GM12878 (cell line): ENCODE data around the gene MAL. TPM values are rescaled to one million over a fixed set of nuclear protein-coding genes. Genes with fewer than 3 reads are reported as not detected.

Experiments
- ATAC-seq: fragments of 200-7000 bp; cut with Tn5 transposase; 3 replicates; pipeline ENCODE4 v1.9.1; 2020; ENCODE audit warnings: mild to moderate bottlenecking, moderate library complexity
- BruUV-seq: library from RNA; stranded (reverse); fragments of 400-500 nt; replicated peaks from 2 replicates; lab custom pipeline; 2021; lab: Mats Ljungman, UMichigan
- CTCF ChIA-PET: fragments of 300-600 bp; sonication (Branson Sonifier 250); formaldehyde crosslinking; extraction: SDS; loops from one replicate; lab custom pipeline; 2021; ENCODE audit warnings: inconsistent platforms; lab: Yijun Ruan, JAX
- POLR2A ChIA-PET: fragments of 350-600 bp; formaldehyde crosslinking; extraction: SDS; loops from one replicate; lab custom pipeline; 2021; ENCODE audit warnings: inconsistent platforms; lab: Charles Lee
- RAD21 ChIA-PET: fragments of 300-600 bp; sonication (Branson Sonifier 250); formaldehyde crosslinking; loops from one replicate; lab custom pipeline; 2023; ENCODE audit warnings: antibody characterized with exemption; ENCODE audit not compliant: unreplicated experiment; lab: Charles Lee
- SMC1A ChIA-PET: fragments of 300-600 bp; sonication (Branson Sonifier 250); formaldehyde crosslinking; loops from one replicate; lab custom pipeline; 2023; ENCODE audit not compliant: unreplicated experiment, uncharacterized antibody; lab: Charles Lee
- DNase-seq: peaks from one replicate; pipeline ENCODE4 v3.0.0-alpha.2; 2011; ENCODE audit warnings: low read depth, low spot score
- FAIRE-seq: peaks from 3 replicates; lab custom pipeline; 2011; peaks lifted over from hg19 to GRCh38; lab: Jason Lieb, UNC
- H2AFZ ChIP-seq: 2 replicates; pipeline ENCODE4 v1.6.0; 2011; ENCODE audit warnings: low read depth, low read length, control low read depth; ENCODE audit not compliant: control insufficient read depth
- H3K27ac ChIP-seq: 2 replicates; pipeline ENCODE4 v1.5.1; 2011; ENCODE audit warnings: control low read depth; ENCODE audit not compliant: control insufficient read depth, insufficient read depth
- H3K27me3 ChIP-seq, 2 experiments: replicated peaks in 1 of 2; 2 replicates each; pipeline versions ENCODE4 v1.6.0 to v1.6.1; 2011; ENCODE audit warnings: low read length in 1 of 2; ENCODE audit not compliant: control insufficient read depth in 2 of 2, insufficient read depth in 2 of 2
- H3K36me3 ChIP-seq, 2 experiments: 2 replicates each; pipeline ENCODE4 v1.5.1; 2011; ENCODE audit warnings: low read length in 1 of 2; ENCODE audit not compliant: control insufficient read depth in 2 of 2, insufficient read depth in 2 of 2
- H3K4me1 ChIP-seq: 2 replicates; pipeline ENCODE4 v1.6.1; 2011; ENCODE audit warnings: mild to moderate bottlenecking, low read length, moderate library complexity, mixed read lengths; ENCODE audit not compliant: control insufficient read depth, insufficient read depth
- H3K4me2 ChIP-seq: 2 replicates; pipeline ENCODE4 v1.6.0; 2011; ENCODE audit warnings: control low read depth; ENCODE audit not compliant: control insufficient read depth, insufficient read depth
- H3K4me3 ChIP-seq: fragments of 200-600 bp; sonication (generic); 2 replicates; pipeline ENCODE4 v1.5.1; 2016
- H3K79me2 ChIP-seq: 2 replicates; pipeline ENCODE4 v1.6.0; 2011; ENCODE audit warnings: low read length; ENCODE audit not compliant: control insufficient read depth, insufficient read depth
- H3K9ac ChIP-seq: 2 replicates; pipeline ENCODE4 v1.8.0; 2011; ENCODE audit warnings: low read length, control low read depth, mixed read lengths; ENCODE audit not compliant: control insufficient read depth, insufficient read depth
- H3K9me3 ChIP-seq: replicated peaks from 3 replicates; pipeline ENCODE4 v1.5.1; 2011; ENCODE audit warnings: mild to moderate bottlenecking, low read length; ENCODE audit not compliant: control insufficient read depth, insufficient read depth
- H4K20me1 ChIP-seq: 2 replicates; pipeline ENCODE4 v1.6.0; 2011; ENCODE audit not compliant: control insufficient read depth, insufficient read depth
- NR2C1 ChIP-seq: fragments of 450-650 bp; IDR thresholded peaks from 2 replicates; pipeline ENCODE4 v1.6.1; 2017; ENCODE audit warnings: antibody characterized with exemption, mild to moderate bottlenecking, moderate library complexity
- POU2F2 ChIP-seq: IDR thresholded peaks from 3 replicates; pipeline ENCODE4 v1.6.1; 2011; ENCODE audit warnings: low read depth, mild to moderate bottlenecking, low read length, borderline replicate concordance
- RB1 ChIP-seq: fragments of 450-650 bp; formaldehyde crosslinking; IDR thresholded peaks from 2 replicates; pipeline ENCODE4 v1.6.1; 2017; ENCODE audit warnings: mild to moderate bottlenecking, borderline replicate concordance
- TBL1XR1 ChIP-seq: IDR thresholded peaks from 2 replicates; pipeline ENCODE4 v1.6.1; 2012; ENCODE audit warnings: low read depth, low read length, improper control_type of control experiment
- ZNF207 ChIP-seq: fragments of 450-650 bp; IDR thresholded peaks from 2 replicates; pipeline ENCODE4 v1.6.1; 2014; ENCODE audit warnings: antibody characterized with exemption, mild to moderate bottlenecking, borderline replicate concordance
- WGBS: methylation state at CpG from one replicate; pipeline ENCODE4 v1.1.6; 2016; ENCODE audit warnings: low lambda C conversion rate; ENCODE audit not compliant: insufficient replicate concordance, insufficient coverage; ENCODE audit errors: missing lambda C conversion rate; 5-methylcytosine and 5-hydroxymethylcytosine counted together
- in situ Hi-C: fragments of 300-500 bp; cut with MboI; formaldehyde crosslinking; loops from 9 replicates; pipeline ENCODE4 v1.14.3; 2018; ENCODE audit warnings: mixed read lengths
- intact Hi-C: fragments of 100-400 bp; cut with micrococcal nuclease; formaldehyde crosslinking; loops from one replicate; pipeline ENCODE4 v1.14.2; 2022; ENCODE audit not compliant: unreplicated experiment
- polyA plus RNA-seq, 11 experiments: library from polyadenylated mRNA; depleted of rRNA in 4 of 11; unstranded in 6 of 11; stranded (reverse) in 5 of 11; fragments of >200 nt; fragmentation: Nextera tagmentation in 4 of 11; fragmentation: Illumina TruSeq in 1 of 11; extraction: Ambion mirVana in 4 of 11; extraction: Trizol in 1 of 11; gene quantifications; 1 replicate in 1 of 11; 2 replicates in 10 of 11; pipeline versions ENCODE4 v1.2.1 to v1.2.3, GENCODE V29; 2011 to 2016; ENCODE audit warnings: inconsistent platforms in 2 of 11, missing spikeins in 2 of 11, low read depth in 1 of 11
- total RNA-seq, 4 experiments: library from RNA; depleted of rRNA in 3 of 4; stranded (reverse); fragments of >200 nt in 3 of 4; fragmentation: Illumina TruSeq in 1 of 4; extraction: Trizol in 1 of 4; gene quantifications; 2 replicates each; pipeline versions ENCODE4 v1.2.1 to v1.2.3, GENCODE V29; 2013 to 2021
- TF ChIP-seq, protein P1 (sequence below): IDR thresholded peaks from 2 replicates; pipeline ENCODE4 v1.6.1; 2011; ENCODE audit warnings: borderline replicate concordance, low read depth, mild to moderate bottlenecking, moderate library complexity, mixed read lengths, low read length; ENCODE audit not compliant: insufficient read depth; ENCODE audit errors: extremely low read length

MAL gene
- total and polyA plus RNA-seq, 10 of the 15 experiments (the other 5 are each of a cell fraction or from before 2014, with no cell fraction given) = 1.3 to 4.5 (median 1.7) TPM

DNA sequence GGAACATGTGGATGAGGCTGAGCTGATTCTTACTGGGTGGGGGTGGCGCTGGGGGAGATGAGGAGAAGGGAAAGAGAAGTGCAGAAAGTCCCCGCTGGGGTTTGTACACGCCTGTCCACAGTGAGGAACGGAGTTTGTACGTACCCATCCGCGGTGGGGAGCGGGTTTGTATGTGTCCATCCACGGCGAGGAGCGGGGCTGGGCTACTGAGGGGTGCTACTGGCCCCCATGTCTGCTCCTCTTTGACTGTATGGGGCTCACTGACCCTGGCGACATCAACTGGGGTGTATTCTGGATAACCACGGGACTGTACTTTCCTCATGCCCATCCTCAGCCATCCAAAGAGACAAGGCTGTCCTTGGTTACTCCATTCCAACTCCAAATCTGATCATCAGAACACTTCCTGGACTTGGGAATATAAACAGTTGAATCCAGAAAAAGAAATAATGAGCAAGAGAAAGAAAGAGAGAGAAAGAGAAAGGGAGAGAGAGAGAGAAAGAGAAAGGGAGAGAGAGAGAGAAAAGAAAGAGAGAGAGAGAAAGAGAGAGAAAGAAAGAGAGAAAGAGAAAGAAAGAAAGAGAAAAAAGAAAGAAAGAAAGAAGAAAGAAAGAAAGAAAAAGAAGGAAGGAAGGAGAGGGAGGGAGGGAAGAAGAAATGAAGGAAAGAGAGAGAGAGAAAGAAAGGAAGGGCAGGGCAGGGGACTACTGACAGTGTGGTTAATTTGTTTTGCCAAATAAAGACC lies 21.0 kb downstream of the MAL start (continued):
- no peak for TF ChIP-seq RB1
- no peak for TF ChIP-seq TBL1XR1

DNA sequence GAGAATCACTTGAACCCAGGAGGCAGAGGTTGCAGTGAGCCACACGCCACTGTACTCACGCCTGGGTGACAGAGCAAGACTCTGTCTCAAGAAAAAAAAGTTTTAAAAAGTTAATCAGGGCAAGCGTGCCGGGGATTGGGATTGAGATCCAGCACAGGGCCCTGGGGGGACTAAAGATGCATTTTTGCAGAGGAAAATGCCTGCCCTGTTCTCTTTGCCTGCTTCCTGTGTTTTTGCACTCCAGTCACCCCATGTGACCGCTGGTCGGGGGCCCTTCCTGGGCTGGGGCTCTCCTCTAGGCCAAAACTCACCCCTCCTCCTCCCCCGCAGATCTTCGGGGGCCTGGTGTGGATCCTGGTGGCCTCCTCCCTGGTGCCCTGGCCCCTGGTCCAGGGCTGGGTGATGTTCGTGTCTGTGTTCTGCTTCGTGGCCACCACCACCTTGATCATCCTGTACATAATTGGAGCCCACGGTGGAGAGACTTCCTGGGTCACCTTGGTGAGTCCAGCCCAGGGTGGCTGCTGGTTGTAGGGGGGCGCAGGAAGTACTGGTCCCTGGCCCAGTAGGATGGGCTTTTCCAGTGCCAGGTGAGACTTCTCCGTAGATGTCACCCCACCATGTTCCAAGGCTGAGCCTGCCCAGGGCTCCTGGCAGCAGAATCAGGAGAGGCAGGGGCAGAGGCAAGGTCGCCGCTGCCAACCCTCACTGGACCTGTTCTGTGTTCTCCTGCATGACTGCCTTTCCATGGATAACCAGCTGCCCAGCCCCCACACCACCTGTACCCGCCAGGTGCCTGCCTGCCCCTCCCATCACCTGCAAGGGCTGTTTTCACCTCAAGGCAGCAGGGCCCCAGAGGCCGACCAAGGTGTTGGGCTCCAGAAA lies 22.4 kb downstream of the MAL start:
- ChIA-PET SMC1A (interaction anchor here (1.1 to 1.4 kb wide), 2 partner anchors 31 to 35 kb away, joined by 3 to 4 read pairs; no protein-coding TSS in a partner anchor), CTCF (interaction anchor here (0.8 to 1.9 kb wide), 3 partner anchors 15 to 31 kb away, joined by 4 to 6 read pairs (median 6); no protein-coding TSS in a partner anchor), RAD21 (interaction anchor here (0.7 to 1.3 kb wide), 2 partner anchors 25 to 37 kb away, joined by 3 to 5 read pairs; no protein-coding TSS in a partner anchor), POLR2A (interaction anchor here (1.1 kb wide), 1 partner anchor 8 kb away, joined by 3 read pairs; no protein-coding TSS in a partner anchor)
- Histone ChIP-seq H3K4me3 (no peak overlapping the region), H3K4me2 (no peak overlapping the region), H3K79me2 (no peaks in the 10 kb centered on the region), H3K4me1 (peaks cover 50% of the 10 kb centered on the region), H2AFZ (peak overlapping the region; percentile 65), H3K27me3 (no peaks in the 10 kb centered on the region), H3K27ac (0 out of 2 replicates have a peak overlapping the region, but pooled peaks have one; percentile 18), H4K20me1 (no peaks in the 10 kb centered on the region), H3K9me3 (no peaks in the 10 kb centered on the region), H3K36me3 (no peaks in the 10 kb centered on the region), H3K9ac (no peak overlapping the region; the same call in 1 of the 2 replicates)
- 38% methylated on average over 17 of the region's 17 CpGs for WGBS
- ATAC-seq = no peak
- FAIRE-seq = no peak
- intact Hi-C loops = no loop called here
- DNase-seq = no peak
- in situ Hi-C loops = no loop called here
- TF ChIP-seq, protein P1, sequence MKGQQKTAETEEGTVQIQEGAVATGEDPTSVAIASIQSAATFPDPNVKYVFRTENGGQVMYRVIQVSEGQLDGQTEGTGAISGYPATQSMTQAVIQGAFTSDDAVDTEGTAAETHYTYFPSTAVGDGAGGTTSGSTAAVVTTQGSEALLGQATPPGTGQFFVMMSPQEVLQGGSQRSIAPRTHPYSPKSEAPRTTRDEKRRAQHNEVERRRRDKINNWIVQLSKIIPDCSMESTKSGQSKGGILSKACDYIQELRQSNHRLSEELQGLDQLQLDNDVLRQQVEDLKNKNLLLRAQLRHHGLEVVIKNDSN = peak; percentile 36
- TF ChIP-seq POU2F2 (no peak), NR2C1 (no peak), ZNF207 (no peak)
- no TSS peak for BruUV-seq
